H1 (cell line): ENCODE data around the gene SYTL2. TPM values are rescaled to one million over a fixed set of nuclear protein-coding genes. Genes with fewer than 3 reads are reported as not detected.

ENCODE experiments used
- CTCF ChIA-PET: fragments of 300-600 bp; sonication (Branson Sonifier 250); formaldehyde crosslinking; loops from one replicate; lab custom pipeline; 2021; ENCODE audit not compliant: partially characterized antibody; lab: Charles Lee
- POLR2A ChIA-PET: fragments of 300-600 bp; sonication (Branson Sonifier 250); formaldehyde crosslinking; loops from one replicate; lab custom pipeline; 2021; ENCODE audit warnings: inconsistent platforms; ENCODE audit not compliant: partially characterized antibody; lab: Charles Lee
- DNase-seq, 2 experiments: peaks; one replicate each; pipeline versions ENCODE4 v3.0.0 to v3.0.0-alpha.2; 2010 to 2022; ENCODE audit warnings: low spot score in 2 of 2, low read depth in 1 of 2, mixed read lengths in 1 of 2
- FAIRE-seq: peaks from 2 replicates; lab custom pipeline; 2011; peaks lifted over from hg19 to GRCh38; lab: Jason Lieb, UNC
- H2AFZ ChIP-seq: 2 replicates; pipeline ENCODE4 v1.8.1; 2012; ENCODE audit warnings: low read length, inconsistent platforms
- H2AK5ac ChIP-seq: 2 replicates; pipeline ENCODE4 v1.6.1; 2013; ENCODE audit warnings: low read depth, low read length
- H2BK120ac ChIP-seq: replicated peaks from 2 replicates; pipeline ENCODE3; 2013; ENCODE audit warnings: low read depth, low read length, inconsistent platforms
- H2BK12ac ChIP-seq: 2 replicates; pipeline ENCODE4 v1.6.1; 2013; ENCODE audit warnings: low read depth, low read length
- H2BK15ac ChIP-seq: 2 replicates; pipeline ENCODE4 v1.6.1; 2013; ENCODE audit warnings: low read length
- H2BK20ac ChIP-seq: 2 replicates; pipeline ENCODE4 v1.6.1; 2013; ENCODE audit warnings: low read length
- H2BK5ac ChIP-seq: 2 replicates; pipeline ENCODE4 v1.6.1; 2013; ENCODE audit warnings: low read depth, low read length
- H3K14ac ChIP-seq: 2 replicates; pipeline ENCODE4 v1.6.1; 2013; ENCODE audit warnings: inconsistent platforms; ENCODE audit not compliant: insufficient read length
- H3K18ac ChIP-seq: 2 replicates; pipeline ENCODE4 v1.6.1; 2013; ENCODE audit warnings: low read length; ENCODE audit errors: extremely low read depth
- H3K23ac ChIP-seq: 2 replicates; pipeline ENCODE4 v1.6.1; 2013; ENCODE audit warnings: inconsistent platforms; ENCODE audit not compliant: insufficient read length
- H3K23me2 ChIP-seq: 2 replicates; pipeline ENCODE4 v1.6.1; 2013; ENCODE audit warnings: low read depth, low read length
- H3K27ac ChIP-seq: 2 replicates; pipeline ENCODE4 v1.6.1; 2011; ENCODE audit warnings: low read depth, low read length, inconsistent platforms
- H3K27me3 ChIP-seq, 4 experiments: replicated peaks in 1 of 4; 1 replicate in 1 of 4; 2 replicates in 3 of 4; pipeline versions ENCODE4 v1.6.1 to v1.8.1; 2011 to 2013; ENCODE audit warnings: low read length in 3 of 4, mild to moderate bottlenecking in 3 of 4, inconsistent platforms in 2 of 4, mixed read lengths in 2 of 4, moderate library complexity in 1 of 4; ENCODE audit not compliant: control insufficient read depth in 3 of 4, insufficient read depth in 3 of 4; ENCODE audit errors: extremely low read depth in 1 of 4
- H3K36me3 ChIP-seq, 4 experiments: 2 replicates each; pipeline versions ENCODE4 v1.6.1 to v1.8.1; 2011 to 2013; ENCODE audit warnings: mild to moderate bottlenecking in 4 of 4, low read length in 3 of 4, moderate library complexity in 2 of 4, control low read depth in 1 of 4, inconsistent platforms in 1 of 4; ENCODE audit not compliant: insufficient read depth in 4 of 4, control insufficient read depth in 2 of 4
- H3K4ac ChIP-seq: replicated peaks from 2 replicates; pipeline ENCODE3; 2013; ENCODE audit warnings: low read length, low read depth, mixed read lengths, inconsistent platforms; ENCODE audit not compliant: insufficient read length
- H3K4me1 ChIP-seq, 4 experiments: replicated peaks in 1 of 4; 1 replicate in 1 of 4; 2 replicates in 3 of 4; pipeline versions ENCODE4 v1.6.1 to v1.8.1; 2011 to 2013; ENCODE audit warnings: low read length in 3 of 4, inconsistent platforms in 2 of 4, mixed read lengths in 1 of 4; ENCODE audit not compliant: insufficient read depth in 4 of 4, control insufficient read depth in 3 of 4
- H3K4me2 ChIP-seq, 2 experiments: 2 replicates each; pipeline versions ENCODE4 v1.6.1 to v1.8.1; 2011 to 2013; ENCODE audit warnings: low read depth in 2 of 2, low read length in 2 of 2, control low read depth in 1 of 2, inconsistent platforms in 1 of 2, mild to moderate bottlenecking in 1 of 2; ENCODE audit not compliant: insufficient read depth in 1 of 2
- H3K4me3 ChIP-seq, 4 experiments: fragments of 200-600, 300-600 bp in 1 of 4; sonication (generic), shearing (Covaris generic), sonication (Bioruptor Twin) in 1 of 4; 2 replicates each; pipeline versions ENCODE4 v1.5.1 to v1.8.1; 2011 to 2016; ENCODE audit warnings: low read length in 4 of 4, low read depth in 3 of 4, control low read depth in 2 of 4, inconsistent platforms in 2 of 4, mild to moderate bottlenecking in 2 of 4, mixed read lengths in 1 of 4, moderate library complexity in 1 of 4; ENCODE audit not compliant: insufficient read depth in 2 of 4; ENCODE audit errors: extremely low read depth in 1 of 4
- H3K56ac ChIP-seq: replicated peaks from 2 replicates; pipeline ENCODE3; 2013; ENCODE audit warnings: low read depth, mild to moderate bottlenecking, mixed read lengths, low read length, inconsistent platforms; ENCODE audit not compliant: insufficient read length
- H3K79me1 ChIP-seq: 2 replicates; pipeline ENCODE4 v1.6.1; 2013; ENCODE audit warnings: low read depth, low read length, control low read depth
- H3K79me2 ChIP-seq, 2 experiments: 2 replicates each; pipeline versions ENCODE4 v1.6.1 to v1.8.1; 2012 to 2013; ENCODE audit warnings: low read length in 2 of 2, mild to moderate bottlenecking in 2 of 2, inconsistent platforms in 1 of 2; ENCODE audit not compliant: insufficient read depth in 2 of 2, control insufficient read depth in 1 of 2
- H3K9ac ChIP-seq, 4 experiments: replicated peaks in 1 of 4; 1 replicate in 1 of 4; 2 replicates in 3 of 4; pipeline versions ENCODE4 v1.6.1 to v1.8.1; 2011 to 2013; ENCODE audit warnings: low read depth in 3 of 4, low read length in 3 of 4, control low read depth in 2 of 4, mild to moderate bottlenecking in 2 of 4, moderate library complexity in 2 of 4, inconsistent platforms in 1 of 4; ENCODE audit errors: extremely low read depth in 1 of 4
- H3K9me3 ChIP-seq, 2 experiments: 2 replicates each; pipeline versions ENCODE4 v1.6.1 to v1.8.1; 2012 to 2013; ENCODE audit warnings: mild to moderate bottlenecking in 2 of 2, moderate library complexity in 2 of 2, control low read depth in 1 of 2, inconsistent platforms in 1 of 2, low read depth in 1 of 2, low read length in 1 of 2, mixed read lengths in 1 of 2; ENCODE audit not compliant: insufficient read depth in 2 of 2
- H4K20me1 ChIP-seq, 2 experiments: replicated peaks in 1 of 2; 2 replicates each; pipeline versions ENCODE3 to v1.8.1; 2011 to 2013; ENCODE audit warnings: inconsistent platforms in 2 of 2, low read length in 2 of 2, mild to moderate bottlenecking in 1 of 2; ENCODE audit not compliant: insufficient read depth in 2 of 2, control insufficient read depth in 1 of 2
- H4K5ac ChIP-seq: 2 replicates; pipeline ENCODE4 v1.6.1; 2013; ENCODE audit warnings: low read length, low read depth, mixed read lengths, inconsistent platforms; ENCODE audit not compliant: insufficient read length
- H4K8ac ChIP-seq: 2 replicates; pipeline ENCODE4 v1.8.0; 2013; ENCODE audit warnings: mild to moderate bottlenecking, moderate library complexity, low read length, inconsistent platforms; ENCODE audit not compliant: insufficient read depth; ENCODE audit errors: extremely low read depth
- H4K91ac ChIP-seq: replicated peaks from 2 replicates; pipeline ENCODE3; 2013; ENCODE audit warnings: low read length, mixed read lengths, inconsistent platforms; ENCODE audit not compliant: insufficient read length
- ASH2L ChIP-seq: fragments of 200-600, 300-600 bp; sonication (generic); IDR thresholded peaks from one replicate; pipeline ENCODE4 v1.7.1; 2017; ENCODE audit warnings: low read length
- BCL11A ChIP-seq, 2 experiments: IDR thresholded peaks; one replicate each; pipeline ENCODE4 v1.6.1; 2011; ENCODE audit warnings: low read depth in 2 of 2, low read length in 2 of 2, mild to moderate bottlenecking in 2 of 2
- GTF2F1 ChIP-seq: IDR thresholded peaks from 2 replicates; pipeline ENCODE4 v1.6.1; 2012; ENCODE audit warnings: low read depth, low read length, improper control_type of control experiment, borderline replicate concordance
- MAFK ChIP-seq: IDR thresholded peaks from 2 replicates; pipeline ENCODE4 v1.6.1; 2012; ENCODE audit warnings: low read depth, mild to moderate bottlenecking, improper control_type of control experiment, low read length
- MAX ChIP-seq: IDR thresholded peaks from 2 replicates; pipeline ENCODE4 v1.6.1; 2012; ENCODE audit warnings: inconsistent platforms
- POLR2AphosphoS5 ChIP-seq: IDR thresholded peaks from 2 replicates; pipeline ENCODE4 v1.6.1; 2011; ENCODE audit warnings: low read depth, low read length
- RAD21 ChIP-seq, 2 experiments: IDR thresholded peaks in 1 of 2; conservative IDR thresholded peaks in 1 of 2; 2 replicates each; pipeline ENCODE4 v1.6.1; 2011; ENCODE audit warnings: low read depth in 2 of 2, low read length in 2 of 2, improper control_type of control experiment in 1 of 2, inconsistent platforms in 1 of 2, mild to moderate bottlenecking in 1 of 2, moderate library complexity in 1 of 2
- SIRT6 ChIP-seq: IDR thresholded peaks from one replicate; pipeline ENCODE4 v1.7.1; 2012; ENCODE audit warnings: low read length, inconsistent platforms
- SIX5 ChIP-seq: IDR thresholded peaks from 2 replicates; pipeline ENCODE4 v1.6.1; 2011; ENCODE audit warnings: mild to moderate bottlenecking, low read depth, low read length
- SP2 ChIP-seq: IDR thresholded peaks from 2 replicates; pipeline ENCODE4 v1.6.1; 2012; ENCODE audit warnings: mild to moderate bottlenecking, low read length, inconsistent platforms
- SP4 ChIP-seq: IDR thresholded peaks from 2 replicates; pipeline ENCODE4 v1.6.1; 2012; ENCODE audit warnings: low read length, inconsistent platforms
- TAF1 ChIP-seq: IDR thresholded peaks from 2 replicates; pipeline ENCODE4 v1.6.1; 2011; ENCODE audit warnings: mild to moderate bottlenecking, low read depth, low read length
- TEAD4 ChIP-seq: IDR thresholded peaks from 2 replicates; pipeline ENCODE4 v1.6.1; 2012; ENCODE audit warnings: low read depth, low read length, inconsistent platforms, mixed read lengths
- WGBS, 2 experiments: shearing (Covaris generic) in 1 of 2; methylation state at CpG; one replicate each; pipeline versions ENCODE4 v1.1.6 to v1.1.7; 2013 to 2015; ENCODE audit warnings: low lambda C conversion rate in 2 of 2, mixed read lengths in 2 of 2, inconsistent platforms in 1 of 2, low coverage in 1 of 2, missing lambda C conversion rate in 1 of 2; ENCODE audit not compliant: insufficient replicate concordance in 2 of 2, insufficient coverage in 1 of 2, insufficient read length in 1 of 2; ENCODE audit errors: extremely low coverage in 1 of 2, missing lambda C conversion rate in 1 of 2; 5-methylcytosine and 5-hydroxymethylcytosine counted together
- polyA plus RNA-seq, 7 experiments: library from polyadenylated mRNA; depleted of rRNA in 3 of 7; stranded (reverse) in 5 of 7; unstranded in 2 of 7; fragments of >200 nt in 5 of 7; fragments of 200-250 nt in 2 of 7; gene quantifications; 1 replicate in 5 of 7; 2 replicates in 1 of 7; 4 replicates in 1 of 7; pipeline versions ENCODE4 v1.2.1 to v1.2.3, GENCODE V29; 2011 to 2013; ENCODE audit warnings: missing spikeins in 2 of 7, mixed read lengths in 2 of 7
- total RNA-seq: library from RNA; stranded (reverse); fragmentation: NEBNext Ultra II Directional; extraction: Animal tissue kit (Norgen Biotek cat#: 25700); gene quantifications from 2 replicates; pipeline ENCODE4 v1.2.1, GENCODE V29; 2021

Gene SYTL2
- total and polyA plus RNA-seq, 2 of the 8 experiments (the other 6 are each of a cell fraction or from before 2014, with no cell fraction given): 1.3 to 9.1 TPM

DNA sequence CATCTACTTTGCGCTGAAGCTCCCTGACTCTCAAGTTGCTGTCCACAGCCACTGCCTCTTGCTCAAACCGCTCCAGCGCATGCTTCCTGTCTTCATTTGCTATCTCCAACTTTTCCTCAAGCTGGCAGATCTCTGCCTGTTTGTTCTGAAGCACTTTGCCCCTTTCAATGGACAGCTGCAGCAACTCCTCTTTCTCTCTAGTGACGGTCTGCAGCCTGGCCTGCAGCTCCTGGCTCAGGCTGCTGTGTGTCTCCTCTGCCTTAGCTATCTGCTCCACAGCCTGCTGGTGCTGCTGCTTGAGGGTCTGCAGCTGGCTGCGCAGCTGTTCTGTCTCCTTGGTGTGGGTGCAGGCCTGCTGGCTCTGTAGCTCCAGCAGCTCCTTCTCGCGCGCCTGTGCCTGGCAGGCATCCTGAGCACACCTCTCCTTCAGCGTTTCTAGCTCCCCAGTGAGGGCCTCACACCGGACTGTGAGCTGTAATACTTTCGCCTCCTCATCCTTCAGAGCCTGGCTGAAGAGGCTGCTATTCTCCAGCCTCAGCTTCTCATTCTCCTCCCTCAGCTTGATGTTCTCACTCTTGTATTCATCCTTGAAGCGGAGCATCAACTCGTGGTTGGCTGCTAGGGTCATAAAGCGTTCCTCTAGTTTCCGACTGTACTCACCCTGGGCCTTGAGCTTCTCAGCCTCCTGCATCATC lies 125.7 kb downstream of the SYTL2 start:
- H2BK5ac ChIP-seq: no peak overlapping the region
- H4K8ac ChIP-seq: no peak overlapping the region
- no peaks in the 10 kb centered on the region; a peak in 1 of 7 replicates for H3K27me3 ChIP-seq
- H2AK5ac ChIP-seq: no peak overlapping the region
- H3K4me3 ChIP-seq: no peak overlapping the region
- no peak overlapping the region for H2BK20ac ChIP-seq
- H3K36me3 ChIP-seq: no peaks in the 10 kb centered on the region
- H3K23me2 ChIP-seq: no peaks in the 10 kb centered on the region
- no peak overlapping the region for H3K14ac ChIP-seq
- ChIA-PET CTCF (interaction anchor here (0.7 to 4.5 kb wide), 6 partner anchors 9 to 141 kb away, joined by 3 to 33 read pairs (median 3); partner anchors contain the start of gene SYTL2), POLR2A (interaction anchor here (0.7 to 0.8 kb wide), 2 partner anchors 20 to 37 kb away, joined by 3 to 5 read pairs; partner anchors contain the start of genes CREBZF and TMEM126A)
- no peak overlapping the region for H3K4me2 ChIP-seq
- no peak overlapping the region for H3K27ac ChIP-seq
- no peak overlapping the region for H3K23ac ChIP-seq
- H2BK15ac ChIP-seq: no peak overlapping the region; the same call in 1 of the 2 replicates
- H3K56ac ChIP-seq: no peak overlapping the region
- H2AFZ ChIP-seq: peak overlapping the region; percentile 72; the same call in 1 of the 2 replicates
- H3K18ac ChIP-seq: no peak overlapping the region
- H3K4ac ChIP-seq: no peak overlapping the region
- no peaks in the 10 kb centered on the region for H3K9me3 ChIP-seq
- no peak overlapping the region for H4K5ac ChIP-seq
- H3K4me1 ChIP-seq: peaks cover 0 to 3% (median 1%) of the 10 kb centered on the region in 4 experiments; a peak in 3 of 7 replicates
- H4K20me1 ChIP-seq: no peaks in the 10 kb centered on the region
- FAIRE-seq (no peak), DNase-seq (no peak)
- no peak overlapping the region for H3K9ac ChIP-seq
- H4K91ac ChIP-seq: no peak overlapping the region
- H2BK12ac ChIP-seq: no peak overlapping the region
- H2BK120ac ChIP-seq: no peak overlapping the region
- no peaks in the 10 kb centered on the region for H3K79me1 ChIP-seq
- WGBS, 2 experiments: 86% methylated on average over 15 of the region's 15 CpGs; no CpG with 5 or more reads in 1 of the 2 experiments
- H3K79me2 ChIP-seq: no peaks in the 10 kb centered on the region
- TF ChIP-seq TAF1 (no peak), MAFK (no peak), BCL11A (IDR thresholded peaks at IDR 0.05; ENCODE audit: low read depth in 2 of 2, low read length in 2 of 2) (no peak), SP2 (no peak), GTF2F1 (no peak), RAD21 (IDR thresholded peaks at IDR 0.05 in 1 of 2, conservative IDR thresholded peaks at IDR 0.05 in 1 of 2; ENCODE audit: low read depth in 2 of 2, low read length in 2 of 2) (no peak), SIRT6 (no peak), SP4 (no peak), ASH2L (no peak), POLR2AphosphoS5 (no peak), MAX (no peak), SIX5 (no peak), TEAD4 (no peak)
